Measurements from ENCODE around the gene OAT.

DNA sequence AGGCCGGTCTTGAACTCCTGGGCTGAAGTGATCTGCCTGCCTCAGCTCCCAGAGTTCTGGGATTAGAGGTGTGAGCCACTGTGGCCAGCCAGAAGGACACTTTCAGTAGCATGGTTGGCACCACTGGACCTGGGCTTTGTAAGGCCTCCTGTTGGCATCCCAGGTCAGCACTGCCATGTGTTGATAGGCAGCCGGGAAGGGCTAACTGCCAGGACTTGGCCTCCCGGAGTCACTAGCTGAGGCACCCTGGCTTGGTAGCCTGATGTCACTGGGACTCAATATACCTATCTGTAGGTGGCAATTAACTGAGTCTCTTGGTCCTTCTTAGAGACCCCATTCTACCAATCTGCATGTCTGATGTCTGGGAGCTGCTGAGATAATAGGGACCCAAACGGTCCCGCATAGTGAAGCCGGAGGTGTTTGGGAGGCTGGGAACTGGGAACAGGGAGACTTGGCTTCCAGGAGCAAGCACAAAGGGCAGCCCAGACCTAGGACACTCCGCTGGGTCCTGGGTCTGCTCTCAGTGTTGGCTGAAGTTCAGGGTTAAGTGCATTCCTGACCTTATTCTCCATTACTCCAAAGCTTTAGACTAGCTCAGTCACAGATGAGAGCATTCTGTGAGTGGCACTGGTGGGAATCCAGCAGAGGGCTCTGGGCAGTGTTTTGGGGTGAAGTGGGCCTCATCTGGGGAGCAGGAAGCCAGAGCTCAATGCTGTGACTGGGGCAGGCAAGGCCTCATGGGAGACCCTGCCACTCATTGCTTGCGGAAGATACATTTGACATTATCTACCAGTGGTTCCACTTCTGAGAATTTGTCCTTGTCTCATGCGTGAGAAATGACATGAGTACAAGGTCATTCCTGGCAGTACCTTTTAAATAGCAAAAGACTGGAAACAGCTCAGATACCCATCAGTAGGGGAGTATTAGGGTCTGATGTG is 45.6 kb upstream of the OAT start:
- TF ChIP-seq, protein P1, sequence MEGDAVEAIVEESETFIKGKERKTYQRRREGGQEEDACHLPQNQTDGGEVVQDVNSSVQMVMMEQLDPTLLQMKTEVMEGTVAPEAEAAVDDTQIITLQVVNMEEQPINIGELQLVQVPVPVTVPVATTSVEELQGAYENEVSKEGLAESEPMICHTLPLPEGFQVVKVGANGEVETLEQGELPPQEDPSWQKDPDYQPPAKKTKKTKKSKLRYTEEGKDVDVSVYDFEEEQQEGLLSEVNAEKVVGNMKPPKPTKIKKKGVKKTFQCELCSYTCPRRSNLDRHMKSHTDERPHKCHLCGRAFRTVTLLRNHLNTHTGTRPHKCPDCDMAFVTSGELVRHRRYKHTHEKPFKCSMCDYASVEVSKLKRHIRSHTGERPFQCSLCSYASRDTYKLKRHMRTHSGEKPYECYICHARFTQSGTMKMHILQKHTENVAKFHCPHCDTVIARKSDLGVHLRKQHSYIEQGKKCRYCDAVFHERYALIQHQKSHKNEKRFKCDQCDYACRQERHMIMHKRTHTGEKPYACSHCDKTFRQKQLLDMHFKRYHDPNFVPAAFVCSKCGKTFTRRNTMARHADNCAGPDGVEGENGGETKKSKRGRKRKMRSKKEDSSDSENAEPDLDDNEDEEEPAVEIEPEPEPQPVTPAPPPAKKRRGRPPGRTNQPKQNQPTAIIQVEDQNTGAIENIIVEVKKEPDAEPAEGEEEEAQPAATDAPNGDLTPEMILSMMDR (IDR thresholded peaks at IDR 0.05), result no peak
- TF ChIP-seq POLR2A (IDR thresholded peaks at IDR 0.05), result no peak

Data from testis (tissue), 2 donors.